ENCODE results near the gene LAMB4. TPM values are rescaled to one million over a fixed set of nuclear protein-coding genes. Genes with fewer than 3 reads are reported as not detected.
A peak's percentile ranks its signal among the peaks of the same experiment; 100 is the strongest.

LAMB4 gene
- total and polyA plus RNA-seq, 2 of the 8 experiments (the other 6 are each of a cell fraction or from before 2014, with no cell fraction given): not detected

DNA sequence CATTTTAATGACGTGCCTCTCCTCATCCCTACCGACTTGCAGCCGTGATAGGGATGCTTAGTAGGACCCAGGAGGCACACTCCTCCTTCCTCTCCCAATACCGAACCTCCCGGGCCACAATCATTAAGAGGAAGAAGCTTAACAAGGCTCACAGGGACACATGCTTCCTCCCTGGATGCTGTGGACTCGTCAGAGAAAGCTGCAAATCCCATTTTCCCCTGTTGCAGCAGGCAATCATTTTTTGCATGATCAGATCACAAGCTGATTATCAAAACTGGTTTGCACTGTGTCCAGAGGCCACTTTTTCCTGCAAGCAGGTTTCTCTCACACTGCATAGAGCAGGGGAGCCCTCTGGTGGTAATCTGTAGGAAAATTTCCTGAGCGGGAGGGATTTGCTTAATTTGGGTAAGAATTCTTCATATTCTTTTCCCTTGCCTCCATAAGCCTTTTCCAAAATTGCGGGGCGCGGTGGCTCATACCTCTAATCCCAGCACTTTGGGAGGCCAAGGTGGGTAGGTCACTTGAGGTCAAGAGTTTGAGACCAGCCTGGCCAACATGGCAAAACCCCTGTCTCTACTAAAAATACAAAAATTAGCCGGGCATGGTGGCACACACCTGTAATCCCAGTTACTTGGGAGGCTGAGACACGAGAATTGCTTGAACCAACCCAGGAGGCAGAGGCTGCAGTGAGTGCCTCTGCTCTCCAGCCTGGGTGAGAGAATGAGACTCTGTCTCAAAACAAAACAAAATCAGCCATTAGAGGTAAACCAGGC, 16.1 kb upstream of the LAMB4 start (continued):
- TF ChIP-seq RXRA (IDR thresholded peaks at IDR 0.05; ENCODE audit: insufficient read depth, low read depth, low read length) (no peak), RBBP5 (IDR thresholded peaks at IDR 0.05; ENCODE audit: borderline replicate concordance, low read depth, low read length) (no peak), RNF2 (IDR thresholded peaks at IDR 0.05; ENCODE audit: borderline replicate concordance, low read depth, low read length, missing control alignments, poor library complexity, severe bottlenecking) (no peak), JUND (IDR thresholded peaks at IDR 0.05; ENCODE audit: low read length) (no peak), NRF1 (IDR thresholded peaks at IDR 0.05; ENCODE audit: low read depth, low read length) (no peak), CTBP2 (IDR thresholded peaks at IDR 0.05; ENCODE audit: borderline replicate concordance, insufficient read depth, insufficient read length, low read length) (no peak), RAD21 (IDR thresholded peaks at IDR 0.05 in 1 of 2, conservative IDR thresholded peaks at IDR 0.05 in 1 of 2; ENCODE audit: low read depth in 2 of 2, low read length in 2 of 2) (peak; percentile 92 to 93), ZNF274 (IDR thresholded peaks at IDR 0.05; ENCODE audit: borderline replicate concordance, extremely low read depth, low read length) (no peak), CBX5 (IDR thresholded peaks at IDR 0.05; ENCODE audit: low read depth, low read length) (no peak), EGR1 (IDR thresholded peaks at IDR 0.05; ENCODE audit: borderline replicate concordance, low read depth, low read length) (no peak), EP300 (IDR thresholded peaks at IDR 0.05; ENCODE audit: borderline replicate concordance in 1 of 2, low read depth in 2 of 2, low read length in 2 of 2) (no peak), PHF8 (conservative IDR thresholded peaks at IDR 0.05; ENCODE audit: low read depth, low read length) (no peak), SRF (IDR thresholded peaks at IDR 0.05; ENCODE audit: low read depth, low read length) (no peak), SP4 (IDR thresholded peaks at IDR 0.05; ENCODE audit: low read length) (no peak), SIN3A (conservative IDR thresholded peaks at IDR 0.05 in 1 of 2, IDR thresholded peaks at IDR 0.05 in 1 of 2; ENCODE audit: low read depth in 1 of 2, low read length in 2 of 2) (no peak), KDM1A (IDR thresholded peaks at IDR 0.05; ENCODE audit: borderline replicate concordance, low read length) (no peak), CHD2 (IDR thresholded peaks at IDR 0.05; ENCODE audit: low read length) (no peak), ASH2L (IDR thresholded peaks at IDR 0.05; ENCODE audit: low read length) (peak; percentile 45)
- TF ChIP-seq, protein P1, sequence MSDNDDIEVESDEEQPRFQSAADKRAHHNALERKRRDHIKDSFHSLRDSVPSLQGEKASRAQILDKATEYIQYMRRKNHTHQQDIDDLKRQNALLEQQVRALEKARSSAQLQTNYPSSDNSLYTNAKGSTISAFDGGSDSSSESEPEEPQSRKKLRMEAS (IDR thresholded peaks at IDR 0.05): peak; percentile 22; the same call in 1 of the 2 replicates
- TF ChIP-seq, protein P2, sequence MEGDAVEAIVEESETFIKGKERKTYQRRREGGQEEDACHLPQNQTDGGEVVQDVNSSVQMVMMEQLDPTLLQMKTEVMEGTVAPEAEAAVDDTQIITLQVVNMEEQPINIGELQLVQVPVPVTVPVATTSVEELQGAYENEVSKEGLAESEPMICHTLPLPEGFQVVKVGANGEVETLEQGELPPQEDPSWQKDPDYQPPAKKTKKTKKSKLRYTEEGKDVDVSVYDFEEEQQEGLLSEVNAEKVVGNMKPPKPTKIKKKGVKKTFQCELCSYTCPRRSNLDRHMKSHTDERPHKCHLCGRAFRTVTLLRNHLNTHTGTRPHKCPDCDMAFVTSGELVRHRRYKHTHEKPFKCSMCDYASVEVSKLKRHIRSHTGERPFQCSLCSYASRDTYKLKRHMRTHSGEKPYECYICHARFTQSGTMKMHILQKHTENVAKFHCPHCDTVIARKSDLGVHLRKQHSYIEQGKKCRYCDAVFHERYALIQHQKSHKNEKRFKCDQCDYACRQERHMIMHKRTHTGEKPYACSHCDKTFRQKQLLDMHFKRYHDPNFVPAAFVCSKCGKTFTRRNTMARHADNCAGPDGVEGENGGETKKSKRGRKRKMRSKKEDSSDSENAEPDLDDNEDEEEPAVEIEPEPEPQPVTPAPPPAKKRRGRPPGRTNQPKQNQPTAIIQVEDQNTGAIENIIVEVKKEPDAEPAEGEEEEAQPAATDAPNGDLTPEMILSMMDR (IDR thresholded peaks at IDR 0.05; ENCODE audit: control extremely low read depth in 1 of 3, insufficient read depth in 1 of 3, low read depth in 1 of 3, low read length in 3 of 3): peak; percentile 26 to 85 (median 80)

Measured in H1 (cell line).